ENCODE data around the gene TLX1.
A peak's percentile ranks its signal among the peaks of the same experiment; 100 is the strongest.
"Not testable (repeated sequence)": the region's sequence is repeated elsewhere in the genome, so short reads cannot be mapped to it uniquely, and the experiment has no call there.

The TLX1 gene

GRCh38 chr10:101154506-101154905, 23.4 kb downstream of the TLX1 start:
- DNase-seq, result not testable (repeated sequence)

GRCh38 chr10:101155896-101156295, 24.8 kb downstream of the TLX1 start:
- DNase-seq, result no peak

GRCh38 chr10:101157756-101158458, 26.8 kb downstream of the TLX1 start:
- DNase-seq, result no peak

GRCh38 chr10:101158459-101159058, 27.5 kb downstream of the TLX1 start:
- DNase-seq, result no peak

GRCh38 chr10:101161494-101162299, 30.6 kb downstream of the TLX1 start:
- peak; percentile 64 to 71 for DNase-seq

- DNase-seq, result no peak
Observed at GRCh38 chr10:101162677-101163076, 31.6 kb downstream of the TLX1 start.

GRCh38 chr10:101164020-101164419, 32.9 kb downstream of the TLX1 start:
- DNase-seq, result no peak

- no peak for DNase-seq
Observed at GRCh38 chr10:101165736-101166135, 34.6 kb downstream of the TLX1 start.

- DNase-seq, result no peak
Observed at GRCh38 chr10:101166430-101166829, 35.3 kb downstream of the TLX1 start.

- DNase-seq, result no peak
Observed at GRCh38 chr10:101172741-101173140, 41.6 kb downstream of the TLX1 start.

GRCh38 chr10:101174319-101174718, 43.2 kb downstream of the TLX1 start:
- no peak for DNase-seq

- no peak for DNase-seq
Observed at GRCh38 chr10:101176577-101176976, 45.5 kb downstream of the TLX1 start.

GRCh38 chr10:101182936-101183335, 51.8 kb downstream of the TLX1 start:
- DNase-seq, result no peak

- no peak for DNase-seq
Observed at GRCh38 chr10:101183458-101184183, 52.5 kb downstream of the TLX1 start.
